Activated CD4-positive, alpha-beta memory T cell treated with anti-CD3 and anti-CD28 coated beads, Interleukin-2, amount 10 ng/mL, durations not matched to agents 7 days and 5 days (primary cell): ENCODE data around the gene IFNK. TPM values are rescaled to one million over a fixed set of nuclear protein-coding genes. Genes with fewer than 3 reads are reported as not detected.
A peak's percentile ranks its signal among the peaks of the same experiment; 100 is the strongest.

Experiments
- CTCF ChIA-PET: fragments of 350-600 bp; sonication (Branson Sonifier 250); formaldehyde crosslinking; loops from one replicate; lab custom pipeline; 2021; ENCODE audit warnings: antibody characterized with exemption, inconsistent platforms; lab: Charles Lee
- POLR2A ChIA-PET: fragments of 350-600 bp; sonication (Branson Sonifier 250); formaldehyde crosslinking; loops from one replicate; lab custom pipeline; 2021; ENCODE audit warnings: antibody characterized with exemption; lab: Charles Lee
- DNase-seq: peaks from one replicate; pipeline ENCODE4 v3.0.0-alpha.2; 2020
- H3K27ac Mint-ChIP-seq: one replicate; pipeline ENCODE4 v1.8.0; 2021; ENCODE audit warnings: mild to moderate bottlenecking, mixed read lengths
- H3K27me3 Mint-ChIP-seq: one replicate; pipeline ENCODE4 v1.8.0; 2021; ENCODE audit warnings: mixed read lengths
- H3K36me3 Mint-ChIP-seq: one replicate; pipeline ENCODE4 v1.8.0; 2021; ENCODE audit warnings: low read depth, mixed read lengths
- H3K4me1 Mint-ChIP-seq: one replicate; pipeline ENCODE4 v1.8.0; 2021; ENCODE audit warnings: mixed read lengths
- H3K4me3 Mint-ChIP-seq: one replicate; pipeline ENCODE4 v1.8.0; 2021; ENCODE audit warnings: mild to moderate bottlenecking, mixed read lengths
- H3K9me3 Mint-ChIP-seq: one replicate; pipeline ENCODE4 v1.8.0; 2021; ENCODE audit warnings: mixed read lengths
- total RNA-seq, 2 experiments: library from RNA; stranded (reverse); gene quantifications; one replicate each; pipeline ENCODE4 v1.2.3, GENCODE V29; 2021

The IFNK gene
- total RNA-seq, 2 experiments from 2014 or later = not detected

DNA sequence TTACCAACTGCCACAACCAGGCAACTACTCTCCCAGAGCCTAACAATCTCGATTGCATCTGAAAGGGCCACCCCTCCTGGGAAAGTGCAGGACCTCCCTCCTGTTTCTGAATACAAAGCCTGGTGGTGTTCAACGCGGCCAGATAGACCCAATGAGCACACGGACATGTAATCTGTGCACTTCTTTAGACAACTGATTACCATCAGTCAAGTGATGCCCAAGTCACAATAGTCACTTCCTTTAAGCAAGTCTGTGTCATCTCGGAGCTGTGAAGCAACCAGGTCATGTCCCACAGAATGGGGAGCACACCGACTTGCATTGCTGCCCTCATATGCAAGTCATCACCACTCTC is 48.5 kb downstream of the IFNK start:
- ChIA-PET POLR2A (interaction anchor here (0.9 to 1.5 kb wide), 5 partner anchors 15 to 626 kb away, joined by 3 read pairs; partner anchors contain the start of genes MOB3B and PLAA), CTCF (interaction anchor here (0.6 to 0.8 kb wide), 2 partner anchors 9 to 43 kb away, joined by 3 read pairs; partner anchors contain the start of gene MOB3B)
- peak; percentile 68 for DNase-seq
- Mint-ChIP-seq H3K9me3 (no peaks in the 10 kb centered on the region), H3K27me3 (no peaks in the 10 kb centered on the region), H3K4me3 (peak overlapping the region; percentile 89), H3K4me1 (peaks cover 22% of the 10 kb centered on the region), H3K36me3 (peaks cover 2% of the 10 kb centered on the region), H3K27ac (peak overlapping the region; percentile 99)

DNA sequence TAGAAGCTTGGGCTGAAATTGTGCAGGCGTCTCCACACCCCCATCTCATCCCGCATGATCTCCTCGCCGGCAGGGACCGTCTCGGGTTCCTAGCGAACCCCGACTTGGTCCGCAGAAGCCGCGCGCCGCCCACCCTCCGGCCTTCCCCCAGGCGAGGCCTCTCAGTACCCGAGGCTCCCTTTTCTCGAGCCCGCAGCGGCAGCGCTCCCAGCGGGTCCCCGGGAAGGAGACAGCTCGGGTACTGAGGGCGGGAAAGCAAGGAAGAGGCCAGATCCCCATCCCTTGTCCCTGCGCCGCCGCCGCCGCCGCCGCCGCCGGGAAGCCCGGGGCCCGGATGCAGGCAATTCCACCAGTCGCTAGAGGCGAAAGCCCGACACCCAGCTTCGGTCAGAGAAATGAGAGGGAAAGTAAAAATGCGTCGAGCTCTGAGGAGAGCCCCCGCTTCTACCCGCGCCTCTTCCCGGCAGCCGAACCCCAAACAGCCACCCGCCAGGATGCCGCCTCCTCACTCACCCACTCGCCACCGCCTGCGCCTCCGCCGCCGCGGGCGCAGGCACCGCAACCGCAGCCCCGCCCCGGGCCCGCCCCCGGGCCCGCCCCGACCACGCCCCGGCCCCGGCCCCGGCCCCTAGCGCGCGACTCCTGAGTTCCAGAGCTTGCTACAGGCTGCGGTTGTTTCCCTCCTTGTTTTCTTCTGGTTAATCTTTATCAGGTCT is 49.0 kb downstream of the IFNK start, which contains the start of gene C9orf72:
TSS of gene C9orf72 (minus strand) at position 564 of the 716 bp plus-strand sequence. CDS start 6,361 bp downstream, outside the sequence.
- Mint-ChIP-seq H3K4me1 (peaks cover 22% of the 10 kb centered on the region), H3K27me3 (no peaks in the 10 kb centered on the region), H3K9me3 (peaks cover 2% of the 10 kb centered on the region), H3K36me3 (peaks cover 2% of the 10 kb centered on the region), H3K4me3 (peak within 1 kb of the TSS; percentile 89), H3K27ac (peak within 1 kb of the TSS; percentile 99)
- ChIA-PET CTCF (interaction anchor here (0.6 to 0.8 kb wide), 2 partner anchors 9 to 44 kb away, joined by 3 read pairs; partner anchors contain the start of gene MOB3B), POLR2A (interaction anchor here (0.7 to 1.5 kb wide), 6 partner anchors 9 to 626 kb away, joined by 3 read pairs; partner anchors contain the start of genes MOB3B and PLAA)
- DNase-seq = peak; percentile 87

DNA sequence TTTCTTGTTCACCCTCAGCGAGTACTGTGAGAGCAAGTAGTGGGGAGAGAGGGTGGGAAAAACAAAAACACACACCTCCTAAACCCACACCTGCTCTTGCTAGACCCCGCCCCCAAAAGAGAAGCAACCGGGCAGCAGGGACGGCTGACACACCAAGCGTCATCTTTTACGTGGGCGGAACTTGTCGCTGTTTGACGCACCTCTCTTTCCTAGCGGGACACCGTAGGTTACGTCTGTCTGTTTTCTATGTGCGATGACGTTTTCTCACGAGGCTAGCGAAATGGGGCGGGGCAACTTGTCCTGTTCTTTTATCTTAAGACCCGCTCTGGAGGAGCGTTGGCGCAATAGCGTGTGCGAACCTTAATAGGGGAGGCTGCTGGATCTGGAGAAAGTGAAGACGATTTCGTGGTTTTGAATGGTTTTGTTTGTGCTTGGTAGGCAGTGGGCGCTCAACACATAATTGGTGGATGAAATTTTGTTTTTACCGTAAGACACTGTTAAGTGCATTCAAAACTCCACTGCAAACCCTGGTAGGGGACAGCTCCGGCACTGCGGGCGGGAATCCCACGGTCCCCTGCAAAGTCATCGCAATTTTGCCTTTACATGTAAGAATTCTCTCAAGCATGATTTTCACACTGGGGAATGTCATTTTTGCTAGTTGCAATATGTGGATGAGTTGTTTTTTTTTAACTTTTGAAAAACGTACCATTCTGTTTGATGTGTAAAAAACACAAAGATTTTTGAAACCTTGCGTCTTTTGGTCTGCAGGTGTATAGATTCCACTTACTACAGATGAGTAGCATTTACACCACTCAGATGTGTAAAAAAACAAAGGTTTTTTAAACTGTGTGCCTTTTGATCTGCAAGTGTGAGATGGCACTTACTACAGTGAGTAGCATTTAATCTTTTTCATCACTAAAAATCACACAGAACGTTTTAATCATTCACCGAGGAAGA is 49.8 kb downstream of the IFNK start:
- H3K27ac Mint-ChIP-seq = peak overlapping the region; percentile 99
- H3K27me3 Mint-ChIP-seq = peaks cover 4% of the 10 kb centered on the region
- peaks cover 22% of the 10 kb centered on the region for H3K4me1 Mint-ChIP-seq
- DNase-seq = peak; percentile 96
- H3K4me3 Mint-ChIP-seq = peak overlapping the region; percentile 89
- H3K9me3 Mint-ChIP-seq = peaks cover 3% of the 10 kb centered on the region
- ChIA-PET CTCF (interaction anchor here (0.5 kb wide), 1 partner anchor 716 kb away, joined by 3 read pairs; no protein-coding TSS in a partner anchor), POLR2A (interaction anchor here (0.7 to 1.5 kb wide), 2 partner anchors 8 to 14 kb away, joined by 3 read pairs; no protein-coding TSS in a partner anchor)
- peaks cover 2% of the 10 kb centered on the region for H3K36me3 Mint-ChIP-seq

Other genes with a start within 250 kb of the IFNK start
- not detected for gene EQTN, start 227.1 kb upstream of the IFNK start, total RNA-seq
- gene MOB3B, start 5.5 kb downstream of the IFNK start, total RNA-seq = under 1 TPM; 0.05 to 0.13 TPM
- gene C9orf72, start 49.2 kb downstream of the IFNK start, total RNA-seq = 10 to 100 TPM in 1 of 2 experiments, 1 to 10 TPM in 1; 9.9 to 10.6 TPM